Activated CD4-positive, CD25-positive, alpha-beta regulatory T cell treated with anti-CD3 and anti-CD28 coated beads, Interleukin-2, amount 50 U/mL, for 72 hours (primary cell): Measurements from ENCODE around the gene ADAMTS8.

Experiments
- DNase-seq: peaks from one replicate; pipeline ENCODE4 v3.0.0; 2021

Gene ADAMTS8, protein sequence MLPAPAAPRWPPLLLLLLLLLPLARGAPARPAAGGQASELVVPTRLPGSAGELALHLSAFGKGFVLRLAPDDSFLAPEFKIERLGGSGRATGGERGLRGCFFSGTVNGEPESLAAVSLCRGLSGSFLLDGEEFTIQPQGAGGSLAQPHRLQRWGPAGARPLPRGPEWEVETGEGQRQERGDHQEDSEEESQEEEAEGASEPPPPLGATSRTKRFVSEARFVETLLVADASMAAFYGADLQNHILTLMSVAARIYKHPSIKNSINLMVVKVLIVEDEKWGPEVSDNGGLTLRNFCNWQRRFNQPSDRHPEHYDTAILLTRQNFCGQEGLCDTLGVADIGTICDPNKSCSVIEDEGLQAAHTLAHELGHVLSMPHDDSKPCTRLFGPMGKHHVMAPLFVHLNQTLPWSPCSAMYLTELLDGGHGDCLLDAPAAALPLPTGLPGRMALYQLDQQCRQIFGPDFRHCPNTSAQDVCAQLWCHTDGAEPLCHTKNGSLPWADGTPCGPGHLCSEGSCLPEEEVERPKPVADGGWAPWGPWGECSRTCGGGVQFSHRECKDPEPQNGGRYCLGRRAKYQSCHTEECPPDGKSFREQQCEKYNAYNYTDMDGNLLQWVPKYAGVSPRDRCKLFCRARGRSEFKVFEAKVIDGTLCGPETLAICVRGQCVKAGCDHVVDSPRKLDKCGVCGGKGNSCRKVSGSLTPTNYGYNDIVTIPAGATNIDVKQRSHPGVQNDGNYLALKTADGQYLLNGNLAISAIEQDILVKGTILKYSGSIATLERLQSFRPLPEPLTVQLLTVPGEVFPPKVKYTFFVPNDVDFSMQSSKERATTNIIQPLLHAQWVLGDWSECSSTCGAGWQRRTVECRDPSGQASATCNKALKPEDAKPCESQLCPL

DNA sequence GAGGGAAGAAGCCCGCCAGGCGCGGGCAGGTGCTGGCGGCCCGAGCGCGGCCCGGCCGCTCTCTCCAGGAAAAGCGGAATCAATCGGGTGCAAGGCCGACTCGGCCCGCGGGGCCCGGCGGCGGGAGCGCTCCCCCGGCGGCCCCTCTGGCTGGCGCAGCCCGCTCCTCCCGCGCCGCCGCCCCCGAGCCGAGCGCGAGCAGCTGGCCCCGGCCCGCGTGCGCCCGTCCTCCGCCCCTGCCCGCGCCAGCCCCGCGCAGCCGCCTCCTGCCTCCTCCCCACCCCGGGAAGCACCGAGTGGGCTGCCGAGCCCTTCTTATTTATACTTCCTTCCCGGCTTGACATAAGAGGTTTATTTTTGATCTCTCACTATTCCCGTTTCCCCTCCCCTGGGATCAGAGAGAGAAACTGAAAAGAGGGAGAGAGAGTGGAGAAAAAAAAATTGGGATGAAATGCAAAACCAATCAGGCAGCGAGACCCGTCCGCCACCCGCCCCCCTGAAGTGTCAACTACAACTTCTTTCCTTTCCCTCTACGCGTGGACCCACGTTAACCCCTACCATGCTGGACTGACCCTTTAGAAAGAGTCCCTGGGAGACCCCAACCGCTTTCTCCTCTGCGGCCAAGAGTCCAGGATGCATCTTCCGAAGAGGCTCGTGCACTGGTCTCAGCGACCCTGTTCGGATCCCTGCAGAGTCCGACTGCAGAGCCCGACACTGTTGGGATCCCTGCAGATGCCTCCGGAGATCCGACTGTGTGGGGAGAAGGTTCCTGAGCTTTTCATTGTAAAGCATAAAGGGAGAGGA is at the start of gene ADAMTS8:
Gene ADAMTS8, minus strand, starts transcription at position 294 of the 804 bp plus-strand sequence. CDS start 323 bp downstream, outside the sequence.
- DNase-seq: no peak

DNA sequence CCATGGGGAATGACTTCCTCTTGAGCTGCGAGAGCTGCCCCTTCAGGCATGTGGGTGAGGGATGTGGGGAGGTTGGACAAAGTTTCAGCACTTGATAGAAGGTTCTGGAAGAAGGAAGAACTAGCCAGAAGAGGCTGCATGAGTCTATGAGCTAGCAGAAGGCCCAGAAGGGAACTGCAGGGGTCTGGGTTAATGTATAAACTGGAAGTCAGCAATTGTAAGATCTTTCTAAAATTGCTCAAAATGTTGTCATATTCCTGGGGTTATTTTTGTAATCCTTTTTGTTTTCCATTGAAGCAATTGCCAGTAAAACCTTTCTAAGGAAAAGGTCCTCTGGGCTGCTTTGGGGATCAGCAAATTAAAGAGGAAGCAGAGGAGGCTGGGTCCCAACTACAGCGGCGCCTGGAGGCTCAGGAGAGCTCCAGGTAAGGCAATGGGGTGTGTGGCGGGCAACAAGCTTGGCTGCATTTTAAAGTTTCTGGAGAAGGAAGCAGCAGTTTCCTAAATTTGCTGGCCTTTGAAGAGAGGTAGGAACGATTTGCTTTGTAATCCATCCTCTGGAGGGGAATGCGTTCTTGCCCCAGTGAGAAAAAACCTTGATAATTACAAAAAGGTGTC is 49.3 kb upstream of the ADAMTS8 start:
- no peak for DNase-seq

DNA sequence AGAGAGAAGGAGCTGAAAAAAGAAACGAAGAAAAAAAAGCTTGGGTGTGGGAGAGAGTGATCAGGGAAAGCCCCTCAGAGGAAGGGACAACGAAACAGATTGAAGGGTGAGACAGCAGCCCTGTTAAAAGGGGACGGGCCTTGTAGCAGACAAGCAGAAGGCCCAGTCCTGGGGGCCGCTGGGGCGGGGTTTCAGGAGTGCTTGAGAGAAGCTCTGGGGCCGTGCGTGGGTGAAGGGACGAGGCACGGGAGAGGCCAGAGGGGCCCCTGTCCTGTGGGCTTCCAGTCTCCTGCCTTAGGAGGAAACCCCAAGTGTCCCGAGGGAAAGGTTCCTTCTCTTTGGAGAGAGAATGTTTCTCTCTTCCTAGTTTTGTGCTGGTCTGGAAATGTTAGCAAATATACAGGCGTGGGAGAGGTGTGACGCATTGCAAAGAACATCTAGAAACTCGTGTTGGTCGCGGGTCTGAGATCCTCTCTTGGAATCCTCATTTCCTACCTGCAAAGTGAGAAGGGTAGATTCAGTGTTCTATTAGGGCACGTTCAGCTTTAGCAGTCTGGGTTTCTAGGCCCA is 48.6 kb upstream of the ADAMTS8 start:
- no peak for DNase-seq

DNA sequence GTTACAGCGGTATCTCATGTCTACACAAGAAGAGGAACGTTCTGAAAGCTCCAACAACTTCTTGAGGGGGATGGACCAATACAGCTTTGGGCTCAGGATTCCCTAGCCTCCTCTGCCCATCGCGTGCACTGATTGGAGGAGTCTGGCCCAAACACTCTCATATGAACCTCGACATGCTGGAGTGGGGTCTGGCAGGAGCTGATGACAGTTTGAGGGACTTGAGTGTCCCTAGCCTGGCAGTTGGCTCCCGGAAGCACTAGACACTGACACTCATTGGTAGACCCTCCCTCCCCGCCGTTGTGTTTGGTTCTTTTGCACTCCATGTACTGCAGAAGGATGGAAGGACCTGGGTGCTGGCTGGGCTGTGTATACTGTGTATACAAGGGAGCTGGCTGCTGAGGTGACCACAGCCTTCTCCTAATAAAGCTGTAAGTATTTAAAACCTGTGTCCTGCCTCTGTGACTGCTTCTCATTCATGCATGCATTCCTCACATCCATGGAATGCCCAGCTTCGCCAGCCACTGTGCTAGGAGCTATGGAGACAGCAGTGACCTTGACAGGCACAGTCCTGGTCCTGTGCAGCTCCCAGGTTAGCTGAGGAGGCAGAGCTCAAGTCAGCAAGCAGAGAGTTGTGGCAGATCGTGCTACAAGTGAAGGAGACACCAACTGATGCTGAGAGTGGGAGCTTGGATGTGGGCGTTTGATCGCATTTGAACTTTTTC is 48.0 kb upstream of the ADAMTS8 start:
- DNase-seq: no peak

DNA sequence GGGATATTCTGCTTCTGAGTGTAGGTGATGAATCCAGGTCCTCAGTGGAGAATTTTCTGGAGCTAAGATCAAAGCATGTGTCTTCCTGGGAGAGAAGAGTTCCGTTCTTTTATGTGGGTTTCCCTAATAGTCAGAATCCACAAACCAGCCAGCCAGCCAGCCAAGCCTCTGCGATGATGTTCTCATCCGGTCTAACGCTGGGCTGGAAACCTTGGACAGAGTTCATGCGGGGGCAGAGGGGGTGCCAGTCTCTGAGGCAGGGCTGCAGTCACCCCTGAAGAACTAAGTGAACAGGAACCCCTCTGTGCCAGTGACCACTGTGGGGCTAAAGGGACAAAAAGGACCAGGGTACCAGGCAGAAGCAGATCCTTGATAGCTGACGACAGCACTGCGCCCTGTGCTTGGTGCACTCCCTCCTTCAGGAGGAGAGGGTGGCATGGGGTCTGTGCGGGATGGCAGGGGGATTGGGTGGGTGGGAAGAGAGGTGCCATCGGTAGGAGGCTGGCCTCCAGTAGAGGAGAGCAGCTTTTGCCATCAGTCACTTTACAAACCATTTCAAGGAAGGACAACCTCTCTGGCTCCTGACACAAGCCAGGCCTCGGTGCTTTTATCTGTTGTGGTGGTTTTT is 47.1 kb upstream of the ADAMTS8 start:
- DNase-seq: no peak

DNA sequence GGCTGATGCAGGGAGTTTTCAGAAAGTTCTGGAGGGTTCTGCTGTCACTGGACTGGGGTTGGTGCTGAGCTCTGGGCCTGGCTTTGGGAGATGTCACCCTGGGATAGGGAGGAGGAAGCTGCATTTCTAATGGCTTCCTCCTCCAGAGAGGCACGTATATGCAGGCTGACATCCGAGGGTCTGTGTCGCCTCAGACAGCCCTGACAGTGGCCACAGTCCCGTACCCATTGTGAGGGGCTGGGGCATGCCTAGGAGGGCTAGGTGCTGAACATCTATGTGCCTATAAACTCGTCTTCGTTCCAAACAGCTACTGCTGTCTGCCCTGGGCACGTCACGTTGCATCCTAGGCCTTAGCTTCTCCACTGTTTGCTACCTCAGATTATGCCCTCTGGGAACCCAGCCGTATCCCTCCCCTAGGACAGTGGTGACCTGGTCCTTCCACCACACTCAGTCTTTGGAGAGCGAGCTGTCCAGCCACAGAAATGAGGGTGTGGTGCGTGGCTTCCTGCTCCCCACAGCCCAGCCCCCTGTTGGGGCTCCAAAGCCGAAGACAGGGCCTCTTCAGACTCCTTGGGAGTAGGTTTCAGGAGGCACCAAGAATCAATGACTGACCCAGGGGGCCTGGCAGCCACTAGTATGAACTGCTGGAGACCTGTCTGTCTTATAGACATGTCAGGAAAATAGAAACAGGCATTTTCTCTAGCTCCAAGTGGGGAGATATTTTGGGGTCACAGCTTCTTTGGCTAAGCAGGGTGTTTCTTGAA is 46.4 kb upstream of the ADAMTS8 start:
- DNase-seq: no peak

DNA sequence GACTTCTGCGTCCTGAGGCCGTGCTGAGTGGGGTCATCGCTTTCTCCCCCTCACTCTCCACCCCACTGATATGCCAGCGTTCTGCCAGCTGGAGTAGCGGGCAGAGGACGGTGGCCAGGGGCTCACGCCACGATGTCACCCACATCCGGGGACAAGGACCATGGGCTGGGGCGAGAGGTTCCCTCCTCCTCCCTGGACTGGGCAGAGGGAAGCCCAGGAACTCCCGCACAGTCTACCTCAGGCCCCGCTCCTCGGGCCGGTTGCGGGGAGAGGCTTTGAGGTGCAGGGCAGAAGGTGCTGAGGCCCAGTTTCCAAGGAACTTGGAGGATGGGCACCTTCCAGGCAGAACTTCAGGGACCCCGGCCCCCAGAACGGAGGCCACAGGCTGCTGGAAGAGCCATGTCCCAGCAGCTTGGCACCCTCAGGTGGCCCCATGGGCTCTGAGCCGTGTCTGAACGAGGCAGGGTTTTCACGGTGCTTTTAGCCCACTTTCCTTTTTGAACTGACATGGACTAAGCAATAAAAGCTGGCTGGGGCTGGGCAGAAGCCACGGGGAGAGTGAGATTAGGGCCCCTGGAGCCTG is 45.5 kb upstream of the ADAMTS8 start:
- DNase-seq: no peak

DNA sequence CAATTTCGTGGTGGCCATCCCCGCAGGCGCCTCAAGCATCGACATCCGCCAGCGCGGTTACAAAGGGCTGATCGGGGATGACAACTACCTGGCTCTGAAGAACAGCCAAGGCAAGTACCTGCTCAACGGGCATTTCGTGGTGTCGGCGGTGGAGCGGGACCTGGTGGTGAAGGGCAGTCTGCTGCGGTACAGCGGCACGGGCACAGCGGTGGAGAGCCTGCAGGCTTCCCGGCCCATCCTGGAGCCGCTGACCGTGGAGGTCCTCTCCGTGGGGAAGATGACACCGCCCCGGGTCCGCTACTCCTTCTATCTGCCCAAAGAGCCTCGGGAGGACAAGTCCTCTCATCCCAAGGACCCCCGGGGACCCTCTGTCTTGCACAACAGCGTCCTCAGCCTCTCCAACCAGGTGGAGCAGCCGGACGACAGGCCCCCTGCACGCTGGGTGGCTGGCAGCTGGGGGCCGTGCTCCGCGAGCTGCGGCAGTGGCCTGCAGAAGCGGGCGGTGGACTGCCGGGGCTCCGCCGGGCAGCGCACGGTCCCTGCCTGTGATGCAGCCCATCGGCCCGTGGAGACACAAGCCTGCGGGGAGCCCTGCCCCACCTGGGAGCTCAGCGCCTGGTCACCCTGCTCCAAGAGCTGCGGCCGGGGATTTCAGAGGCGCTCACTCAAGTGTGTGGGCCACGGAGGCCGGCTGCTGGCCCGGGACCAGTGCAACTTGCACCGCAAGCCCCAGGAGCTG is 44.8 kb upstream of the ADAMTS8 start:
- DNase-seq: no peak

DNA sequence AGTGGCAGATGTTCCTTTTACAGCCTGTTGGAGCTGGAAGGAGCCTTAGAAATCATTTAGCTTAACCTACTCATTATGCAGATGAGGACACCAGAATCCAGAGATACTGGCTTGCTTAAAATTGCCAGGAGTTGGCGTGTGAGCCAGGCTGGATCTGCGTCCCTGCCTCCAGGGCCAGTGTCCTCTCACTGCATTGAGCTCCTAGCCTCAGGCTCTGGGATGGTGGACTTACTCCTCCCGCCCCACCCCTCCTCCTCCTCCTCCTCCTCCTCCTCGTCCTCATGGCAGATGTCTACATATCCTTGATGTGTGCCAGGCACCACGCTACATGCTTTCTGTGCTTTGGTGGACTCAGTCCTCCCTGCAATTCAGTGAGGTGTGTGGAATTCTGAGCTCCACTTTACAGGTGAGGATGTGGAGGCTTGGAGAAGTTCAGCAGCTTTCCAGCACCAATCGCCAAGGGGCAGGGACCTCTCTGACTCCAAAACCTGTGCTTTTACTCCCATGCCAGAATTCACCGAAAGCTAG is 44.1 kb upstream of the ADAMTS8 start:
- DNase-seq: no peak

DNA sequence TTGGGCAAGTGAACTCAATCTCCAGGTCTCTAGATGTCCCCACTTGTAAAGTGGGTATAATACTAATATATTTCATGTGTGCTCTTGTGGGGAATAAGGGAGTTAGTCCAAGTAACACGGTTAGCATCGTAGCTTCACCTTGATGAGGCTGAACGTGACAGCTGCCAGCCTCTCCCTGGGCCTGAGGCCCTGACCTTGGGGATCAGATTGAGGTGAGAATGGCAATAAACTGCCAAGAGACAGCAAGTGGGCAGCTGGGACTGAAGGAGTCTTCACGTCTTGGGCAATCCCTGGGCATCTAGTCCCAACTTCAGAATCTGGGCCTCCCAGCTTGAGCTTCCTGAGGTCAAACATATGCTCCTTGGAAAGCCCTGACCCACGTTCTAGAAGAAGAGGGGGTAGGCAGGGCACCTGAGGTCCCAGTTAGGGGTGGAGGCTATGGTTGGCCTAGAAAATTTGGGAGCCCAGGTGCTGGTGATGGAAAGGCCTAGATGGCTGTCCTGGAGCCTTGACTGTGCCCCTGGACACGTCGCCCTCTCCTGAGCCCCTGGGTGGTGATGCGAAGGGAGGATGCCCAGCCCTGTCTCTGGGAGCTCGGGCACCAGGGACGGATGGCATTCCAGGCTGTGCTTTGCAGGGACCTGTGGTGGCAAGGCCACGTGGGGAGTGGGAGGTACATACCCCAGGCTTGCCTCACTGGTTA is 43.5 kb upstream of the ADAMTS8 start:
- DNase-seq: no peak

DNA sequence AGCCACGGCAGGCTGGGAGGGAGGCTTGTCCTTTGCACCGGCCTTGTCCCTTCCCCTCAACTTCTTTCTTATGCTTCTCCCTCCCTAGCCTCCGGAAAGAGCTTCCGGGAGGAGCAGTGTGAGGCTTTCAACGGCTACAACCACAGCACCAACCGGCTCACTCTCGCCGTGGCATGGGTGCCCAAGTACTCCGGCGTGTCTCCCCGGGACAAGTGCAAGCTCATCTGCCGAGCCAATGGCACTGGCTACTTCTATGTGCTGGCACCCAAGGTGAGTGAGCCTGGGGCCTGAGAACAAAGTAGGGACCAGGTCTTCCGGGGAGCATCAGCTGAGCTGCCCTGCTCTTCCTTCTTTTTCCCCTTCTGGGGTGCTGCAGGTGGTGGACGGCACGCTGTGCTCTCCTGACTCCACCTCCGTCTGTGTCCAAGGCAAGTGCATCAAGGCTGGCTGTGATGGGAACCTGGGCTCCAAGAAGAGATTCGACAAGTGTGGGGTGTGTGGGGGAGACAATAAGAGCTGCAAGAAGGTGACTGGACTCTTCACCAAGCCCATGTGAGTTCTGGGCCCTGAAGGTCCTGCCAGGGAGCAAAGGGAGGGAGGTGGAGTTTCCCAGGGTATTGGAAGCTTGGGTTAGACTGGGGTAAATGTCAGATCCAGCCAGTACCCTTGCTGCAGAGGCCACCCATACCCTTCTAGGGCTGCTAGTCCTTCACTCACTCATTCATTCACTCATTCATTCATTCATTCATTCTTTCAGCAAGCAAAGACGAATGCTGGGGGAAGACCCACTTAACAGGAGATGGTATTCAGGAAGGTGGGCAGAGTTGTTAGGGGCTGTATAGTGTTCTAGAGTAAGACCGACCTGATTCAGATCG is 42.7 kb upstream of the ADAMTS8 start:
- DNase-seq: no peak

DNA sequence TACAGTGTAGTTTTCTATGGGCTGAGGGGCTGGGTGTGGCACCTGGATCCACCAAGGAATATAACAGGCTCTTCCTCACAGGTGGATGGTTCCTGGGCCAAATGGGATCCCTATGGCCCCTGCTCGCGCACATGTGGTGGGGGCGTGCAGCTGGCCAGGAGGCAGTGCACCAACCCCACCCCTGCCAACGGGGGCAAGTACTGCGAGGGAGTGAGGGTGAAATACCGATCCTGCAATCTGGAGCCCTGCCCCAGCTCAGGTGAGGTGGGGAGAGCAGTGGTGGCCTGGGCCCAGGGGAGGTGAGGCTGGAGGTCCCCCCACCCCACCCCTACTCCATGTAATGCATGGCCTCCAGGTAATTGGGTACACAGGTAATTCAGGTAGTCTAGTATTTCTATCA is 40.8 kb upstream of the ADAMTS8 start:
- no peak for DNase-seq

DNA sequence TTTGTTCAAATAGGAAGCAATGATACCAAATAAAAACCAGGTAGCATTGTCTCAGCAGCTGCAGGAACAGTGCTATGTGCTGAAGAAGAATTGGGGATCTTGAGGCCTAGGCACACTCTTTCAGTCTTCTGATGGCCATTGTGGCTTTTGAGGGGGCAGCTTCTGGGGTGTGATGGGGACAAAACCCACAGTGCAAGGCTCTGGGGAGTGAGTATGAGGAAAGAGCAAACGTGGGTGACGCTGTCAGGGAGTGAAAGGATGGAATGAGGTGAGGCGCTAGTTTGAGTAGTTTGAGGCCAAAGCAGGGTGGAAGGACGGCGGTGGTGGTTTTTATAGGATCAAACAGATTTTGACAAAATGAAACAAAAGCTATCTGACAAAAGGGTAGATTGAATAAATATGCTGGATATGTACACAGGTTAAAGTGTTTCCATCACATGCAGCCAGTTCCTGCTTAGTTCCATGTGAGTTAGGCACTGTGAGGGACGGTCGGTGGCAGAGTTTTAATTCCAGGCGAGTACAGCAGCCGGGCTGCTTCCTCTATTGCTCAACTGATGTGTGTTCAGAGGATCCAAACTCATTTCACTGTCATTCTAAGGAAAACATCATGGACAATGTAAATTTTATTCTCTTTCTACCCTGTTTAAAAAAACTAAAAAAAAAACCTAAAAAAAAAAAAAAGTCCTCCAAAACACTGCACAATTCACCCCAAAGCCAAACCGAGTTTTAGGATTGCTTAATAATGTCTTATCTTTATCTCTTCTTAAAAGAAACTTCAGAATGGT is 38.9 kb upstream of the ADAMTS8 start:
- no peak for DNase-seq

DNA sequence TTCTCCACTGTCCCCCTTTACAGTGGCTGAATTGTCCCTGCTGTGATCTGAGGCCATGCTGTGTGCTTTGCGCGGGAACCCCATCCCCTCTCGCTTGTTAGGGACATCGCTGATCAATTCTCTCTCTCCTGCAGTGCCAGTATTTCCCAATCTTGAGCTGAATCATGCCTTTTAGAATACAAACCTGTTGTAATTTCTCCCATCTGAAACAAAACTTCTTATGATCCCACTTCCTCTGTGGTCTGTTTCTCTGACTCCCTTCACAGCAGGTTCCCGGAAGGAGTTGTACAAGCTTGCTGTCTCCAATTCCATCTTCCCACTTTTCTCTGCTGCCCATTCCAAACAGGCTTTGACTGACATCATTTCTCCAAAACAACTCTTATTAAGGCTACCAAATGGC is 36.9 kb upstream of the ADAMTS8 start:
- no peak for DNase-seq

DNA sequence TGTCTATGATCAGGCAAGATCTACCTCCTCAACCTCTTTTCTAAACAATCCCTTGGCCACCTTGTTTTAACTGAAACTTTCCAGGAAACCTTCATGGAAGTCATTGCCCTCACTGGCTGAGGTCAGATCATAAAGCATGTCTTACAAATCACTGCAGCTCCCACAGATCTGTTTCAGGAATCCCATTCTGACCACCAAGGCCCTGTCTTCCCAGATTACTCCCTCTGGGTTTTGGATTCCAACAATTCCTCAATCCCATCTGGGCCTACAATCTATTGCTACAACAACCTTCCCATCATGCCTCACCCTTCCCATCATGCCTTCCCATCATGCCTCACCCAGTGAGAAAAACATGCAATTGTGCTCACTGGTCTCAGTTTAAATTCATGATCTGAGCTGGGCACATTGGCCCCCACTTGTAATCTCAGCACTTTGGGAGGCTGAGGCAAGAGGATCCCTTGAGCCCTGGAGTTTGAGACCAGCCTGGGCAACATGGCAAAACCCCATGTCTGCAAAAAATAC is 35.9 kb upstream of the ADAMTS8 start:
- DNase-seq: no peak

DNA sequence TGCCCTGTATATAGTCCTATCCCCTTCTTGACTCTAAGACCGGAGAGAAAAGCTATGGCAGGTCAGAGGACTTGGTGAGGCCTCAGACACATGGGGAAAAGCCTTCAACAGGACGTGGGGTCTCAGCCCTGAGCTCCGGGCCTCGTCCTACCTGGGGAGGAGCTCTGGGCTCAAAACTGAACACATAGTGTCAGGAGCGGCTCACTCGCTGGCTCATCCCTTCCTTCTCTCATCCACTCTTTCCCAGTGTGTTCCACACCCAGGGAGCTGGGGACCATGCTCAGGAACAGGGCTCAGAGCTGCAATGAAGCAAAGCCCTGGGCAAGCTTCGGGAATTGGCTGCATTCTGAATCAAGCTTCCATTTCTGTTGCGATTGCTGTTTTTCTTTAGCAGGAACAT is 34.5 kb upstream of the ADAMTS8 start:
- no peak for DNase-seq
